HepG2 (cell line): ENCODE results near the gene FKBP9. TPM values are rescaled to one million over a fixed set of nuclear protein-coding genes. Genes with fewer than 3 reads are reported as not detected.

Experiments used
- AGO1 ChIP-seq: fragments of 200-400 bp; formaldehyde crosslinking; IDR thresholded peaks from 2 replicates; pipeline ENCODE4 v1.6.1; 2017; ENCODE audit warnings: mild to moderate bottlenecking, low read depth, low read length, moderate library complexity; ENCODE audit not compliant: poor library complexity, severe bottlenecking
- AGO2 ChIP-seq: fragments of 200-400 bp; formaldehyde crosslinking; optimal IDR thresholded peaks from 2 replicates; pipeline ENCODE3; 2017; ENCODE audit warnings: mild to moderate bottlenecking, low read depth, low read length, moderate library complexity
- KLF16 ChIP-seq, 2 experiments: sonication (generic) in 1 of 2; formaldehyde crosslinking in 1 of 2; IDR thresholded peaks; 2 replicates each; pipeline versions ENCODE4 v1.6.1 to v1.8.0; 2016 to 2023; ENCODE audit warnings: missing genetic modification reagents in 2 of 2, missing compliant biosample characterization in 1 of 2
- KMT2A ChIP-seq: sonication (generic); formaldehyde crosslinking; IDR thresholded peaks from 2 replicates; pipeline ENCODE4 v1.4.0; 2020; ENCODE audit warnings: missing genetic modification reagents
- REPIN1 ChIP-seq: sonication (generic); formaldehyde crosslinking; IDR thresholded peaks from 2 replicates; pipeline ENCODE4 v1.8.0; 2022; ENCODE audit warnings: missing genetic modification reagents, low read depth, mild to moderate bottlenecking, borderline replicate concordance
- SAFB2 ChIP-seq: sonication (generic); formaldehyde crosslinking; IDR thresholded peaks from 2 replicates; pipeline ENCODE4 v1.5.1; 2020; ENCODE audit warnings: missing genetic modification reagents, low read depth, mild to moderate bottlenecking, borderline replicate concordance
- SPEN ChIP-seq: sonication (generic); formaldehyde crosslinking; IDR thresholded peaks from 2 replicates; pipeline ENCODE4 v1.5.1; 2020; ENCODE audit warnings: low read depth, mild to moderate bottlenecking, missing genetic modification reagents
- ZFY ChIP-seq: sonication (generic); formaldehyde crosslinking; IDR thresholded peaks from 2 replicates; pipeline ENCODE4 v1.4.0; 2020; ENCODE audit warnings: missing genetic modification reagents
- ZFYVE20 ChIP-seq: sonication (generic); formaldehyde crosslinking; IDR thresholded peaks from 2 replicates; pipeline ENCODE4 v1.8.0; 2023; ENCODE audit warnings: low read depth, mild to moderate bottlenecking, moderate library complexity, missing genetic modification reagents, borderline replicate concordance
- ZNF12 ChIP-seq: sonication (generic); formaldehyde crosslinking; IDR thresholded peaks from 2 replicates; pipeline ENCODE4 v1.5.0; 2020; ENCODE audit warnings: missing genetic modification reagents
- ZNF329 ChIP-seq: sonication (generic); formaldehyde crosslinking; IDR thresholded peaks from 2 replicates; pipeline ENCODE4 v1.9.0; 2021; ENCODE audit warnings: low read depth, mild to moderate bottlenecking, missing genetic modification reagents
- ZNF724P ChIP-seq: sonication (generic); formaldehyde crosslinking; IDR thresholded peaks from 2 replicates; pipeline ENCODE4 v1.8.0; 2022; ENCODE audit warnings: missing genetic modification reagents, borderline replicate concordance
- ZNF841 ChIP-seq: sonication (generic); formaldehyde crosslinking; IDR thresholded peaks from 2 replicates; pipeline ENCODE4 v1.8.1; 2023; ENCODE audit warnings: missing genetic modification reagents, borderline replicate concordance
- ZNF883 ChIP-seq: sonication (generic); formaldehyde crosslinking; IDR thresholded peaks from 2 replicates; pipeline ENCODE4 v1.5.1; 2020; ENCODE audit warnings: mild to moderate bottlenecking, missing genetic modification reagents; ENCODE audit errors: not compliant biosample characterization
- polyA plus RNA-seq, 8 experiments: library from polyadenylated mRNA; depleted of rRNA in 3 of 8; stranded (reverse) in 7 of 8; unstranded in 1 of 8; fragments of >200 nt; fragmentation: Illumina TruSeq in 4 of 8; extraction: Trizol in 4 of 8; gene quantifications; 2 replicates each; pipeline versions ENCODE4 v1.2.1 to v1.2.3, GENCODE V29; 2011 to 2016; ENCODE audit warnings: low read depth in 4 of 8, missing spikeins in 1 of 8, mixed read lengths in 1 of 8; ENCODE audit not compliant: insufficient read depth in 1 of 8
- total RNA-seq, 5 experiments: library from RNA; depleted of rRNA; stranded (reverse); fragments of >200 nt; fragmentation: Illumina TruSeq; extraction: Trizol; gene quantifications; 2 replicates each; pipeline ENCODE4 v1.2.3, GENCODE V29; 2016; ENCODE audit warnings: low read depth in 1 of 5
- TF ChIP-seq, protein P1 (sequence below): sonication (generic); formaldehyde crosslinking; IDR thresholded peaks from 2 replicates; pipeline ENCODE4 v1.9.0; 2022; ENCODE audit warnings: low read depth, missing genetic modification reagents
- TF ChIP-seq, protein P2 (sequence below): sonication (generic); formaldehyde crosslinking; IDR thresholded peaks from 2 replicates; pipeline ENCODE4 v1.4.0; 2020; ENCODE audit warnings: missing genetic modification reagents
- TF ChIP-seq, protein P3 (sequence below): fragments of 450-650 bp; IDR thresholded peaks from 2 replicates; pipeline ENCODE4 v1.6.1; 2017
- TF ChIP-seq, protein P4 (sequence below): sonication (generic); formaldehyde crosslinking; IDR thresholded peaks from 2 replicates; pipeline ENCODE4 v1.5.0; 2020; ENCODE audit warnings: missing genetic modification reagents, mild to moderate bottlenecking, borderline replicate concordance
- TF ChIP-seq, protein P5 (sequence below): IDR thresholded peaks from 2 replicates; pipeline ENCODE4 v1.6.1; 2018; ENCODE audit warnings: missing genetic modification reagents
- TF ChIP-seq, protein P6 (sequence below): sonication (generic); formaldehyde crosslinking; IDR thresholded peaks from 2 replicates; pipeline ENCODE4 v1.4.0; 2020; ENCODE audit warnings: missing genetic modification reagents

FKBP9 gene
- total and polyA plus RNA-seq, 2 of the 13 experiments (the other 11 are each of a cell fraction or from before 2014, with no cell fraction given), result 34.0 to 41.5 TPM

DNA sequence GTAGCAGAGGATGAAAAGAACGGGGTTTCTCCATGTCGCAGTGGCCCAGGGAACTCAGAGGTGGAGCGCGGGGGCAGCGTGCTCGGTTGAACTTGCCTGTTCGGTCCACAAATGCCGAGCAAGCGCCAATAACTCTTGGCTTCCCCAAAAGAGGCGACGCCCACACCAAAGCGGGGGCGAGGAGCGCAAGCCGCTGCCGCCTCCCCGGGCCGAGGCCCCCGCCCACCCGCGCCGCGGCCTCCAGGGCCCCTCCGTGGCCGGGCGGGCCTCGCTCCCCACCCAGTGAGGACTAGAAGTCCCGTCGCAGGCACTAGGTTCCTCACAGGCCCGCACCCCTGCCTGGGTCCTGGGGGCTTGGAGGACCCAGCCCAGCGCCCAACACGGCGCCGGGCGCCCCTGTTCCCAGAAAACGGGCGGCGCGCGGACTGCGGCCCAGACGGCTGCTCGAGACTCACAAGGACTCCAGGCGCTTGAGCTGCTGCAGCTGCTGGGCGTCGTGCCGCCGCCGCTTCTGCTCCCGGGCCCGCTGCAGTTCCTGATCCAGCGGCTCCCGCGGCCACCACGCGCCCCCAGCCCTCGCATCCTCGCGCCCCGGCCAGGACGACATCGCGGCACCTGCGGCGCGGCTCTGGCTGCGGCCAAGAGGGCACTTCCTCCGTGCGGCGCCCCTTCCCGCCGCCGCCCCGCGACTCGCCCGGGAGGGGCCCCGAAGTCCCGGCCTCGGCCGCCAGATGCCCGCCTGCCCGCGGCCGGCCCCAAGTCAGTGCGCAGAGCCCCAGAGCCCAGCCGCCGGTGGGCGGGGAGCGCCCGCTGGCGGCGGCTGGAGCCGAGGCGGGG lies 14.6 kb upstream of the FKBP9 start (continued):
- TF ChIP-seq, protein P1, sequence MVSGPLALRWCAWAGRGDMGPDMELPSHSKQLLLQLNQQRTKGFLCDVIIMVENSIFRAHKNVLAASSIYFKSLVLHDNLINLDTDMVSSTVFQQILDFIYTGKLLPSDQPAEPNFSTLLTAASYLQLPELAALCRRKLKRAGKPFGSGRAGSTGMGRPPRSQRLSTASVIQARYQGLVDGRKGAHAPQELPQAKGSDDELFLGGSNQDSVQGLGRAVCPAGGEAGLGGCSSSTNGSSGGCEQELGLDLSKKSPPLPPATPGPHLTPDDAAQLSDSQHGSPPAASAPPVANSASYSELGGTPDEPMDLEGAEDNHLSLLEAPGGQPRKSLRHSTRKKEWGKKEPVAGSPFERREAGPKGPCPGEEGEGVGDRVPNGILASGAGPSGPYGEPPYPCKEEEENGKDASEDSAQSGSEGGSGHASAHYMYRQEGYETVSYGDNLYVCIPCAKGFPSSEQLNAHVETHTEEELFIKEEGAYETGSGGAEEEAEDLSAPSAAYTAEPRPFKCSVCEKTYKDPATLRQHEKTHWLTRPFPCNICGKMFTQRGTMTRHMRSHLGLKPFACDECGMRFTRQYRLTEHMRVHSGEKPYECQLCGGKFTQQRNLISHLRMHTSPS, result peak; percentile 59; the same call in 1 of the 2 replicates
- TF ChIP-seq ZFYVE20 (CRISPR knock-in tag) (peak; percentile 25; the same call in 1 of the 2 replicates), ZNF883 (CRISPR knock-in tag) (peak; percentile 30), AGO1 (peak; percentile 23), KLF16 (CRISPR knock-in tag; IDR thresholded peaks at IDR 0.05) (no peak; a peak in 1 of 4 replicates), REPIN1 (CRISPR knock-in tag) (no peak), KMT2A (CRISPR knock-in tag) (peak; percentile 55), AGO2 (peak; percentile 69), SPEN (CRISPR knock-in tag) (peak; percentile 47), ZNF841 (CRISPR knock-in tag) (peak; percentile 79; the same call in 1 of the 2 replicates), ZNF329 (CRISPR knock-in tag) (peak; percentile 77; the same call in 1 of the 2 replicates), ZNF724P (CRISPR knock-in tag) (peak; percentile 47; the same call in 1 of the 2 replicates), ZFY (CRISPR knock-in tag) (peak; percentile 90), SAFB2 (CRISPR knock-in tag) (0 out of 2 replicates have a peak, but pooled peaks have one; percentile 49), ZNF12 (CRISPR knock-in tag) (no peak)
- TF ChIP-seq, protein P2, sequence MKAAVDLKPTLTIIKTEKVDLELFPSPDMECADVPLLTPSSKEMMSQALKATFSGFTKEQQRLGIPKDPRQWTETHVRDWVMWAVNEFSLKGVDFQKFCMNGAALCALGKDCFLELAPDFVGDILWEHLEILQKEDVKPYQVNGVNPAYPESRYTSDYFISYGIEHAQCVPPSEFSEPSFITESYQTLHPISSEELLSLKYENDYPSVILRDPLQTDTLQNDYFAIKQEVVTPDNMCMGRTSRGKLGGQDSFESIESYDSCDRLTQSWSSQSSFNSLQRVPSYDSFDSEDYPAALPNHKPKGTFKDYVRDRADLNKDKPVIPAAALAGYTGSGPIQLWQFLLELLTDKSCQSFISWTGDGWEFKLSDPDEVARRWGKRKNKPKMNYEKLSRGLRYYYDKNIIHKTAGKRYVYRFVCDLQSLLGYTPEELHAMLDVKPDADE (CRISPR knock-in tag), result 0 out of 2 replicates have a peak, but pooled peaks have one; percentile 33
- TF ChIP-seq, protein P3, sequence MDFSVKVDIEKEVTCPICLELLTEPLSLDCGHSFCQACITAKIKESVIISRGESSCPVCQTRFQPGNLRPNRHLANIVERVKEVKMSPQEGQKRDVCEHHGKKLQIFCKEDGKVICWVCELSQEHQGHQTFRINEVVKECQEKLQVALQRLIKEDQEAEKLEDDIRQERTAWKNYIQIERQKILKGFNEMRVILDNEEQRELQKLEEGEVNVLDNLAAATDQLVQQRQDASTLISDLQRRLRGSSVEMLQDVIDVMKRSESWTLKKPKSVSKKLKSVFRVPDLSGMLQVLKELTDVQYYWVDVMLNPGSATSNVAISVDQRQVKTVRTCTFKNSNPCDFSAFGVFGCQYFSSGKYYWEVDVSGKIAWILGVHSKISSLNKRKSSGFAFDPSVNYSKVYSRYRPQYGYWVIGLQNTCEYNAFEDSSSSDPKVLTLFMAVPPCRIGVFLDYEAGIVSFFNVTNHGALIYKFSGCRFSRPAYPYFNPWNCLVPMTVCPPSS, result no peak
- TF ChIP-seq, protein P4, sequence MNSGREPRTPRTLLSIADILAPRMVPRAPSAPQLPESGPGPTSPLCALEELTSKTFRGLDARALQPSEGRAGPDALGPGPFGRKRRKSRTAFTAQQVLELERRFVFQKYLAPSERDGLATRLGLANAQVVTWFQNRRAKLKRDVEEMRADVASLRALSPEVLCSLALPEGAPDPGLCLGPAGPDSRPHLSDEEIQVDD (CRISPR knock-in tag), result 0 out of 2 replicates have a peak, but pooled peaks have one; percentile 33
- TF ChIP-seq, protein P5, sequence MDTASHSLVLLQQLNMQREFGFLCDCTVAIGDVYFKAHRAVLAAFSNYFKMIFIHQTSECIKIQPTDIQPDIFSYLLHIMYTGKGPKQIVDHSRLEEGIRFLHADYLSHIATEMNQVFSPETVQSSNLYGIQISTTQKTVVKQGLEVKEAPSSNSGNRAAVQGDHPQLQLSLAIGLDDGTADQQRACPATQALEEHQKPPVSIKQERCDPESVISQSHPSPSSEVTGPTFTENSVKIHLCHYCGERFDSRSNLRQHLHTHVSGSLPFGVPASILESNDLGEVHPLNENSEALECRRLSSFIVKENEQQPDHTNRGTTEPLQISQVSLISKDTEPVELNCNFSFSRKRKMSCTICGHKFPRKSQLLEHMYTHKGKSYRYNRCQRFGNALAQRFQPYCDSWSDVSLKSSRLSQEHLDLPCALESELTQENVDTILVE, result no peak
- TF ChIP-seq, protein P6, sequence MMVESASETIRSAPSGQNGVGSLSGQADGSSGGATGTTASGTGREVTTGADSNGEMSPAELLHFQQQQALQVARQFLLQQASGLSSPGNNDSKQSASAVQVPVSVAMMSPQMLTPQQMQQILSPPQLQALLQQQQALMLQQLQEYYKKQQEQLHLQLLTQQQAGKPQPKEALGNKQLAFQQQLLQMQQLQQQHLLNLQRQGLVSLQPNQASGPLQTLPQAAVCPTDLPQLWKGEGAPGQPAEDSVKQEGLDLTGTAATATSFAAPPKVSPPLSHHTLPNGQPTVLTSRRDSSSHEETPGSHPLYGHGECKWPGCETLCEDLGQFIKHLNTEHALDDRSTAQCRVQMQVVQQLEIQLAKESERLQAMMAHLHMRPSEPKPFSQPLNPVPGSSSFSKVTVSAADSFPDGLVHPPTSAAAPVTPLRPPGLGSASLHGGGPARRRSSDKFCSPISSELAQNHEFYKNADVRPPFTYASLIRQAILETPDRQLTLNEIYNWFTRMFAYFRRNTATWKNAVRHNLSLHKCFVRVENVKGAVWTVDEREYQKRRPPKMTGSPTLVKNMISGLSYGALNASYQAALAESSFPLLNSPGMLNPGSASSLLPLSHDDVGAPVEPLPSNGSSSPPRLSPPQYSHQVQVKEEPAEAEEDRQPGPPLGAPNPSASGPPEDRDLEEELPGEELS, result no peak
